ENCODE measurements around the gene C2orf42.
A peak's percentile ranks its signal among the peaks of the same experiment; 100 is the strongest.
"Not testable (repeated sequence)": the region's sequence is repeated elsewhere in the genome, so short reads cannot be mapped to it uniquely, and the experiment has no call there.

Gene C2orf42

DNA sequence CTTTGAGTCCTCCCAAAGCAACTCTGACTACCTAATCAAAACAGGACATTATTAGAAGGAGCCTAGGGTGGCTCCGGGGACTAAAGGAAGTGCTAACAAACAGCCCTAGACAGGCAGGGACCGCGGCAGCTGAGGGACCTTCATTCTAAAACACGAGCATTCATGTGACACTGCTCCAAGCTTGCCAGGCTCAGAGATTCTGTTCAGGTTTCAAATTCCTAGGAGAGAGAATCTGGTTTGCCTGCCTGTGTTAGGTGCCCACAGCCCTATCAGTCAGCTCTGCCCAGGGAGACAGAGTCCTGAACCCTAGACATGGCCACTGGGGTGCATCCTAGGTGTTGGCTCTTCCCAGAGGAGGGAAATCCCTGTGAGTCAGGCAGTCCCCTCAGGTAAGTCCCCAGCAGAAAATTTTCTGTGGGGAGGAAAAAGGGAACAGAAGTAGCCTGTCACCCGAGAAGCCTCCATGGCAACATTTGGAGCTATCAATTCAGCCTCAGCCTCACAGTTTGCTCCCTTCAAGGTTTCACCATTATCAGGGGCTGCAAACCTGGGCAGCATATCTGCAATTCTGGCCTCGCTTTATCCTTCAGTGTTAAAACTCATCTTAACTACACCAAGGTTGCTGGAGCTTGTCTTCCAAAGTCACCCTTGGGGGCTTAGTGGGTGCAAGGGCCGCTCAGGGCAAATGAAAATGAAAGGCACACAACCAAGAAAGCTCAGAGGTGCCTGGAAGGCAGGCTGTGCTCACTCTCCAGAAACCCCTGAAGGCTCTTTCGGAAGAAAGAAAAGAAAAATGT lies 75.0 kb downstream of the C2orf42 start:
- TF ChIP-seq, protein P1, sequence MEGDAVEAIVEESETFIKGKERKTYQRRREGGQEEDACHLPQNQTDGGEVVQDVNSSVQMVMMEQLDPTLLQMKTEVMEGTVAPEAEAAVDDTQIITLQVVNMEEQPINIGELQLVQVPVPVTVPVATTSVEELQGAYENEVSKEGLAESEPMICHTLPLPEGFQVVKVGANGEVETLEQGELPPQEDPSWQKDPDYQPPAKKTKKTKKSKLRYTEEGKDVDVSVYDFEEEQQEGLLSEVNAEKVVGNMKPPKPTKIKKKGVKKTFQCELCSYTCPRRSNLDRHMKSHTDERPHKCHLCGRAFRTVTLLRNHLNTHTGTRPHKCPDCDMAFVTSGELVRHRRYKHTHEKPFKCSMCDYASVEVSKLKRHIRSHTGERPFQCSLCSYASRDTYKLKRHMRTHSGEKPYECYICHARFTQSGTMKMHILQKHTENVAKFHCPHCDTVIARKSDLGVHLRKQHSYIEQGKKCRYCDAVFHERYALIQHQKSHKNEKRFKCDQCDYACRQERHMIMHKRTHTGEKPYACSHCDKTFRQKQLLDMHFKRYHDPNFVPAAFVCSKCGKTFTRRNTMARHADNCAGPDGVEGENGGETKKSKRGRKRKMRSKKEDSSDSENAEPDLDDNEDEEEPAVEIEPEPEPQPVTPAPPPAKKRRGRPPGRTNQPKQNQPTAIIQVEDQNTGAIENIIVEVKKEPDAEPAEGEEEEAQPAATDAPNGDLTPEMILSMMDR (IDR thresholded peaks at IDR 0.05; ENCODE audit: borderline replicate concordance, control extremely low read depth, extremely low read depth, insufficient read depth, missing control alignments): peak; percentile 14
- in situ Hi-C loops (cut with MboI; ENCODE audit: low sequenced_read_pairs, unreplicated experiment): no loop called here
- DNase-seq (ENCODE audit: low spot score): no peak

DNA sequence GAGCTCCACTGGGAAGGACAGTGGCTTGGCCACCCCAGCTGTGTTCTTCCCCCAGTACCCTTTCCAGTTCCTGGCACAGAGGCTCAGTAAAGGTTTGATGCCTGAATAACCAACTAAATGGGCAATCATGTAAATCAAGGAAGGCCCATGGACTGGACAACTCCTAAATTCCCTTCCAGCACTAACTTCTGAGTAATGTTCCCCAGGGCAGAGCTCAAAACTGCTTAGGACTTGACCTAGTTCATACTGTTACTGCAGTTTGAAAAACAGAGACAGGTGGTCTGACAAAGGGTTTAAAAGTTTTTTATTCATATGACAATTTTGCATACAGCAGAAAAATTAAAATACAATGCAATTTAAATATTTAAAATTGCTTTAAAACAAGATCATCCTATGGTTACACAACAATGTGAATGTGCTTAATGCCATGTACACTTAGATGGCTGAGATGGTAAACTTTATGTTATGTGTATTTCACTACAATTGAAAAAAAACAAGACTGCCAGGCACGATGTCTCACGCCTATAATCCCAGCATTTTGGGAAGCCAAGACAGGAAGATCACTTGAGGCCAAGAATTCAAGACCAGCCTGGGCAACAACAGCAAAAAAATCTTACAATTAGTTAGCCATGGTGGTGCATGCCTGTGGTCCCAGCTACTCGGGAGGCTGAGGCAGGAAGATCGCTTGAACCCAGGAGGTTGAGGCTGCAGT lies 77.3 kb downstream of the C2orf42 start:
- TF ChIP-seq, protein P1 (IDR thresholded peaks at IDR 0.05; ENCODE audit: borderline replicate concordance, control extremely low read depth, extremely low read depth, insufficient read depth, missing control alignments): no peak
- no peak for DNase-seq (ENCODE audit: low spot score)
- in situ Hi-C loops (cut with MboI; ENCODE audit: low sequenced_read_pairs, unreplicated experiment): no loop called here

DNA sequence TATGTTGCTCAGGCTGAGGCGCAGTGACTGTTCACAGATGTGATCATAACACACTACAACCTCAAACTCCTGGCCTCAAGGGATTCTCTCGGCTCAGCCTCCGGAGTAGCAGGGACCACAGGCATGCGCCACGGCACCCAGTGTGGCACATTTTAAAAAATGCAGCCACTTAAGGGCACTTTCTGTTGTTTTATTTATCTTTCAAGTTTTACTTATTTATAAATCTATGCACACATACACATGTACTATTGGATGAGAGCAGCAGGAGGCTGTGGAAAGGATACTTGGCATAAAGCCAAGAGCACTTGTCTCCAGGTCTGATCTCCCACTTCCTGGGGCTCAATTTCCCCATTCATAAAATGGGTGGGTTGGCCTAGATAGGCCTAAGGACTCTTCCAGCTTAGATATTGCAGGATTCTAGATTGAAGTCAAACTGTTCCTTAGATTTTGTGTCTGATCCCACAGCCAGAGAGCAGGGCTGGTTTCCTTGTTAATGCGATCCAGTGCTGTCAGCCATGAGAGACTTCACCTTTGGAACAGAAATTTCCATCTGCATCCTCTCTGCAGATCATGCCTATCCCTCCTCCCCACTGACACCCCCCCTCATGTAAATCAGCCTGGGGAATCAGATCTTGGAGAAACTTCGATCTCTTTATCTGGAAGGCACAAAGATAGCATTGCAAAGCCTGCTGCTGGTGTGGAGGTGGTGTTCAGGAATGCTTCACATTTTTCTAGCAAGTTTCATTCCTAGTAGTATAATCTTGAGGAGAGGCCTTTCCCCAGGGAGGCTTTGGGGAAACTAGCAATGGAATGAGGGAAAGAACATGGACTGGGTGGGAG lies 78.8 kb downstream of the C2orf42 start:
- TF ChIP-seq, protein P1 (IDR thresholded peaks at IDR 0.05; ENCODE audit: borderline replicate concordance, control extremely low read depth, extremely low read depth, insufficient read depth, missing control alignments): no peak
- in situ Hi-C loops (cut with MboI; ENCODE audit: low sequenced_read_pairs, unreplicated experiment): no loop called here
- no peak for DNase-seq (ENCODE audit: low spot score)

DNA sequence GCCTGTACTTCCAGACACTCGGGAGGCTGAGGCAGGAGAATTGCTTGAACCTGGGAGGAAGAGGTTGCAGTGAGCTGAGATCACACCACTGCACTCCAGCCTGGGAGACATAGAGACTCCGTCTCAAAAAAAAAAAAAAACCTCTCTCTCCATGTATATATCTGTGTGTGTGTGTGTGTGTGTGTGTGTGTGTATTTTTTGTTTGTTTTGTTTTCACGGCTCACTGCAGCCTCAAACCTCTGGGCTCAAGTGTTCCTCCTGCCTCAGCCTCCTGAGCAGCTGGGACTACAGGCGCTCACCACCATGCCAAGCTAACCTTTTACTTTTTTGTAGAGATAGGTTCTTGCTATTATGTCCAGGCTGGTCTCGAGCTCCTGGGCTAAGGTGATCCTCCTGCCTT lies 80.4 kb downstream of the C2orf42 start:
- in situ Hi-C loops (cut with MboI; ENCODE audit: low sequenced_read_pairs, unreplicated experiment); DNase-seq (ENCODE audit: low spot score): not testable (repeated sequence)

DNA sequence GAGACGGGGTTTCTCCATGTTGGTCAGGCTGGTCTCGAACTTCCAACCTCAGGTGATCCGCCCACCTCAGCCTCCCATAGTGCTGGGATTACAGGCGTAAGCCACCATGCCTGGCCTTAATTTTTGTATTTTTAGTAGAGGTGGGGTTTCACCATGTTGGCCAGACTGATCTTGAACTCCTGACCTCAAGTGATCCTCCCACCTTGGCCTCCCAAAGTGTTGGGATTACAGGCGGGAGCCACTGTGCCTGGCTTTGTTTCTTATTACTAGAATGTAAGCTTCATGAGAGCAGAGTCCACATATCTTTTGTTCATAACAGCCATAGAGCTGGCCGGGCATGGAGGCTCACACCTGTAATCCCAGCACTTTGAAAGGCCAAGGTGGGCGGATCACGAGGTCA lies 84.7 kb downstream of the C2orf42 start:
- DNase-seq (ENCODE audit: low spot score); in situ Hi-C loops (cut with MboI; ENCODE audit: low sequenced_read_pairs, unreplicated experiment): not testable (repeated sequence)

DNA sequence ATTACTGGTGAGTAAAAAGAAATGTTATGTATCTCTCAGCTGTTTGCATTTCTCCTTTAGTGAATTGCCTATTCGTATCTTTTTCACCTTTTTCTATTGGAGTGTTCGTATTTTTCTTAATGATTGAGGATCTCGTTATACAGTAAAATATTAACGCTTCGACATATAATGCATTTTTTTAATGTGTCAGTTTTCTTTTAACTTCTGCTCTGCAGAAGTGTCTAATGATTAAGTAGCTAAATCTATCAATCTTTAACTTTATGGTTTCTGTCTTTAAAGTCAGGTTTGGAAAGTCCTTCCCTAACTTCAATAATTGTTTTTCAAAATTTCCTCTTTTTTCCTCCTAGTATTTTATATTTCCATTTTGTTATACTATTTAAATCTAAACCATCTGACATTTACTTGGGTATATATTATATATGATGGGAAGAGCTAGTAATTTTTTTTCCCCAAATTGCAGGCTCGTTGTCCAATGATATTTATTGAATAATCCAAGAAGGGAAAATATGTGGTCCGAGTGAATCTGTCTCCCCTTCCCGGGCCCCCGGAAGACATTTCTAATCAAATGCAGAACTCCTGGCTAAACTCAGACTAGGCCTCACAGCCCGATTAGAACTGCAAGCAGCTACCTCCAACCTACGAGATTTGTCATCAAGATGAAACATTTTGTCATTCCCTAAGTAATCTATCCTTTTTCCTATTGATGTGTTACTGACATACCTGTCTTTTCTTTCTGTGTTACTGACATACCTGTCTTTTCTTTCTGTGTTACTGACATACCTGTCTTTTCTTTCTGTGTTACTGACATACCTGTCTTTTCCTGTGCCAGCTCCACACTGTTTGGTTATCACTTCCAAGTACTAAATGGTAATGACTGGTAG lies 86.3 kb downstream of the C2orf42 start:
- DNase-seq (ENCODE audit: low spot score): no peak
- TF ChIP-seq, protein P1 (IDR thresholded peaks at IDR 0.05; ENCODE audit: borderline replicate concordance, control extremely low read depth, extremely low read depth, insufficient read depth, missing control alignments): no peak
- in situ Hi-C loops (cut with MboI; ENCODE audit: low sequenced_read_pairs, unreplicated experiment): no loop called here

DNA sequence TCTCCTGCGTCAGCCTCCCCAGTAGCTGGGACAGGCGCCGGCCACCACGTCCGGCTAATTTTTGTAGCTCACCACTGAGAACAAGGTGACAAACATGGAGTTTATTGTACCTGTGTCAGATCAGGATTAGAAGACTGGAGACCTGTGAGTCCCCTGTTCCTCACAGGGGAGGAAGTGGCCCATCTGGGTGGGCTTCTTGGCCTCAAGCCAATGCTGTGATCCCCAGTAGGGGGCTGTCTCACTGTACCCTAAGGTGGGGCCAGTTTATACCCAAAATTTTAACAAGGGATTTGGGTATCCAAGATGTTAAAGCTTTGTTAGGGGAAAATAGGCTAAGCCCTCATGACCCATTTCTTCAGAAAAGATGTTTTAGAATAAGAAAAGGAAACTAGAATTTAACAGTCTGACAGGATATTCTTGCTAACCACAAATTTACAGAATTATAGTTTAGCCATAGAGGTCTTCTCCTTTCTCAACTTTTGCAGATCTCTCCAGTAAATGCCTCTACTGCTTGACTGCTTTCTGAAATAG lies 87.2 kb downstream of the C2orf42 start:
- DNase-seq (ENCODE audit: low spot score): no peak

DNA sequence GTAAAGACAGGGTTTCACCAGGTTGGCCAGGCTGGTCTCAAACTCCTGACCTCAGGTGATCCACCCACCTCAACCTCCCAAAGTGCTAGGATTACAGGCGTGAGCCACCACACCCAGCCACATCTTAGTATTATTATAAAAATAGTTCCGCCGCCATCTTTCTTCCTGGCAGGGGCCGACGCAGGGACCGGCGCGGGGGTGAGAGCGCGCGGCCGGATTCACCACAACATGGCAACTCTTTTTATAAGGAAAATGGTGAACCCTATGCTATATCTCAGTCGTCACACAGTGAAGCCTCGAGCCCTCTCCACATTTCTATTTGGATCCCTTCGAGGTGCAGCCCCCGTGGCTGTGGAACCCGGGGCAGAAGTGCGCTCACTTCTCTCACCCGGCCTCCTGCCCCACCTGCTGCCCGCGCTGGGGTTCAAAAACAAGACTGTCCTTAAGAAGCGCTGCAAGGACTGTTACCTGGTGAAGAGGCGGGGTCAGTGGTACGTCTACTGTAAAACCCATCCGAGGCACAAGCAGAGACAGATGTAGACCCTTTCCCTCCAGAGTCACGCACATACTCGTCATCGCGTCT lies 88.4 kb downstream of the C2orf42 start:
- DNase-seq (ENCODE audit: low spot score); in situ Hi-C loops (cut with MboI; ENCODE audit: low sequenced_read_pairs, unreplicated experiment): not testable (repeated sequence)

More for the DNA sequence above, 87.2 kb downstream of the C2orf42 start:
- TF ChIP-seq, protein P1 (IDR thresholded peaks at IDR 0.05; ENCODE audit: borderline replicate concordance, control extremely low read depth, extremely low read depth, insufficient read depth, missing control alignments): no peak
- in situ Hi-C loops (cut with MboI; ENCODE audit: low sequenced_read_pairs, unreplicated experiment): no loop called here

DNA sequence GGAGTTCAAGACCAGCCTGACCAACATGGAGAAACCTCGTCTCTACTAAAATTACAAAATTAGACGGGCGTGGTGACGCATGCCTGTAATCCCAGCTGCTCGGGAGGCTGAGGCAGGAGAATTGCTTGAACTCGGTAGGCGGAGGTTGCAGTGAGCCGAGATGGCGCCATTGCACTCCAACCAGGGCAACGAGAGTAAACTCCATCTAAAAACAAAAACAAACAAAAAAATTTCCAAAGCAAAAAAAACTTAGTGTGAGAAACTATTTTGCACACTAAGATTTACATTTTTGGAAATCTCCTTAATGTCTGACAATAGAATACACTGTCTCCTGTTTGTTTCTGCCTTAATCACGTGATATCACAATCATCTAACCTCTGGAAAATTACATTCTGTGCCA lies 89.1 kb downstream of the C2orf42 start:
- DNase-seq (ENCODE audit: low spot score); in situ Hi-C loops (cut with MboI; ENCODE audit: low sequenced_read_pairs, unreplicated experiment): not testable (repeated sequence)

Measured in GM13976 (cell line).